GM12865 (cell line): ENCODE results near the gene KIF11.
A peak's percentile ranks its signal among the peaks of the same experiment; 100 is the strongest.

Source experiments
- DNase-seq: peaks from one replicate; pipeline ENCODE4 v3.0.0; 2010; ENCODE audit warnings: low read depth
- H3K4me3 ChIP-seq: 2 replicates; pipeline ENCODE4 v1.5.1; 2011; ENCODE audit warnings: mild to moderate bottlenecking, low read depth, low read length, control low read depth
- TF ChIP-seq, protein P1 (sequence below): IDR thresholded peaks from 2 replicates; pipeline ENCODE4 v1.5.1; 2011; ENCODE audit warnings: low read length, control low read depth, low read depth, inconsistent platforms; ENCODE audit not compliant: insufficient read depth; ENCODE audit errors: missing control alignments

KIF11 gene

DNA sequence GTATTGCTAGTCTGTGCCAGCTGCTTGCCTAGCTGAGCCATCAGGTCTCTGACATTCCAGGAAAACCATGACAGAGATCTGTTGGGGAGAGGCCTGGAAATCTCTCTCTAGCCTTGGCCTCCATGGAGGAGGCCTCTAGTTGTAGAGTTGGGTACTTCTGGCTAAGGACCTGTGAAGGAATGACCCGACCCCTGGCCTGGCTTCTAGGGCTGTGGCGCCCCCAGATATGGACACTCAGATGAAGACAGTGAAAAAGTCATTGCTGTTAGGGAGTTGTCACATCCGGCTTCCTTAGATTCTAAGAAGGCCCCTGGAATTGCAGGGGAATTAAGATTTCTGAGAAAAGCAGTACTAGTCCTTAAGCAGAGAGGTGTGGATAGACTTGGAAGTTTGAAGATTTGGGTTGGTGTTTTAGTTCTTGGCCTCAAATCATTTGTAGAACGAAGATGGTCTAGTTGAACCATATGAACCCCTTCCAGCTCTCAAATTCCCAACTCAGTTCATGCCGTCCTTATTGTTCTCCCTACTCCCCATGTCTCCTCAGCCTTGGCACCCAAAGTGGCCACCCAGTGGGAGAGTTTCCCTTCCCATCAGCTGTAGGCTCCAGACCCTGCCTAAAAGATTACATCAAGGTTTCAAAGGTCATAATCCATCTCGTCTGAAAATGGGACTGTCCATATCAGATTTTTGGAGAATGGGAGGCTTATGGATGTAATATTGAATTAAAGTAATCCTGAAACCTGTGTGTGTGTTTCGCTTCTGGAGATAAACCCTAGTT is 103.9 kb downstream of the KIF11 start:
- DNase-seq: no peak
- no peak overlapping the region for H3K4me3 ChIP-seq
- TF ChIP-seq, protein P1, sequence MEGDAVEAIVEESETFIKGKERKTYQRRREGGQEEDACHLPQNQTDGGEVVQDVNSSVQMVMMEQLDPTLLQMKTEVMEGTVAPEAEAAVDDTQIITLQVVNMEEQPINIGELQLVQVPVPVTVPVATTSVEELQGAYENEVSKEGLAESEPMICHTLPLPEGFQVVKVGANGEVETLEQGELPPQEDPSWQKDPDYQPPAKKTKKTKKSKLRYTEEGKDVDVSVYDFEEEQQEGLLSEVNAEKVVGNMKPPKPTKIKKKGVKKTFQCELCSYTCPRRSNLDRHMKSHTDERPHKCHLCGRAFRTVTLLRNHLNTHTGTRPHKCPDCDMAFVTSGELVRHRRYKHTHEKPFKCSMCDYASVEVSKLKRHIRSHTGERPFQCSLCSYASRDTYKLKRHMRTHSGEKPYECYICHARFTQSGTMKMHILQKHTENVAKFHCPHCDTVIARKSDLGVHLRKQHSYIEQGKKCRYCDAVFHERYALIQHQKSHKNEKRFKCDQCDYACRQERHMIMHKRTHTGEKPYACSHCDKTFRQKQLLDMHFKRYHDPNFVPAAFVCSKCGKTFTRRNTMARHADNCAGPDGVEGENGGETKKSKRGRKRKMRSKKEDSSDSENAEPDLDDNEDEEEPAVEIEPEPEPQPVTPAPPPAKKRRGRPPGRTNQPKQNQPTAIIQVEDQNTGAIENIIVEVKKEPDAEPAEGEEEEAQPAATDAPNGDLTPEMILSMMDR: no peak

DNA sequence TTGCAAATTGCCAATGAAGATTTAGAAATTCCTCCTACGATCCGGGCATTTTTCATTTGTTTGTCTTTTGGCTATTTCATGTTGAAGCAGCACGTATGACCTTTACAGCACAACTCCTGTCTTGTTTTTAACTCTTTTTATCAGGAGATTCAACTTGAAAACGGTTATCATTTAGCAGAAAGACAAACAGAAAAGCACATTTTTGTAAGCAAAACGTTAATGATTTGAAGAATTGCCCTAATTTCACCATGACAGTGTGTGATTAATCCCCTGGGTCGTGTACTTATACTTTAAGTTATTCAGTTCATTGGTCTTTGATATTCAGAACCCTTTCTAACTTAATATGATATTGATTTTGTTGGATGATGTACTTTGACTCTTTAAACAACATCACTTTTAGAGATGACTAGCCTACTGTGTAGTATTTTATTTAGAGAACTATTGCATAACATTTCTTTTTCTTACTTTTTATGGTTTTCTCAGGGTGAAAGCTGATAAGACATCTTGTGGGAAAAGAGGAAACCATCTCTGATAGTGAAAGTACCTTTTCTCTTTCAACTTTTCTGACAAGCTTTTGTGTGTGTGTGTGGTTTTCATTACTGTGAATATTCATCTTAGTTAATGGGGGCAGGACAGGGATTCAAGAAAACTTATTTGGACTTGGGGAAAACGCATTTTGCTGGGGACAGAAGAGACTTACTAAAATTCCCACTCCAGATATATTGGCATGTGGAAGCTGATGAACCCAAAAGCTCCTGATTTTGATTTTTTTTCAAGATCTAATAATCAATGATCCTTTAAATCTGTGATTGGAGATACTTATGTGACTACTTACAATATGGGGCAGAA is 105.0 kb downstream of the KIF11 start:
- no peak overlapping the region for H3K4me3 ChIP-seq
- DNase-seq: peak; percentile 36
- TF ChIP-seq, protein P1: no peak

DNA sequence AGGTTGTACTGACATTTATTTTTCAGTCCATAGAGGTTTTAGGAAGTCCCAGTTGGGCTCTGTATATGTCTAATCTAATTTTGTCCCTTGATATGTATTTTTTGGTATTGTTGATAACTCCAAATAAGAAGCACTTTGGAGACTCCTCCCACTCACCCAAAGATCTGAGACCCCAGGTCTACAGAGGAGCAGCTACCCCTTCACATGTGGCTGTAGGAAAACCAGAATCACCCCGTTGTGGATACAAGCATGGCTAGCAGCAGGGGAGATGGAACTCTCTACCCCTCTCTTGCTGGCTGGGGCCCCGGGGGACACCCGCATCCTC is 106.2 kb downstream of the KIF11 start:
- DNase-seq: no peak
- TF ChIP-seq, protein P1: no peak
- peak overlapping the region; percentile 4; the same call in 1 of the 2 replicates for H3K4me3 ChIP-seq

DNA sequence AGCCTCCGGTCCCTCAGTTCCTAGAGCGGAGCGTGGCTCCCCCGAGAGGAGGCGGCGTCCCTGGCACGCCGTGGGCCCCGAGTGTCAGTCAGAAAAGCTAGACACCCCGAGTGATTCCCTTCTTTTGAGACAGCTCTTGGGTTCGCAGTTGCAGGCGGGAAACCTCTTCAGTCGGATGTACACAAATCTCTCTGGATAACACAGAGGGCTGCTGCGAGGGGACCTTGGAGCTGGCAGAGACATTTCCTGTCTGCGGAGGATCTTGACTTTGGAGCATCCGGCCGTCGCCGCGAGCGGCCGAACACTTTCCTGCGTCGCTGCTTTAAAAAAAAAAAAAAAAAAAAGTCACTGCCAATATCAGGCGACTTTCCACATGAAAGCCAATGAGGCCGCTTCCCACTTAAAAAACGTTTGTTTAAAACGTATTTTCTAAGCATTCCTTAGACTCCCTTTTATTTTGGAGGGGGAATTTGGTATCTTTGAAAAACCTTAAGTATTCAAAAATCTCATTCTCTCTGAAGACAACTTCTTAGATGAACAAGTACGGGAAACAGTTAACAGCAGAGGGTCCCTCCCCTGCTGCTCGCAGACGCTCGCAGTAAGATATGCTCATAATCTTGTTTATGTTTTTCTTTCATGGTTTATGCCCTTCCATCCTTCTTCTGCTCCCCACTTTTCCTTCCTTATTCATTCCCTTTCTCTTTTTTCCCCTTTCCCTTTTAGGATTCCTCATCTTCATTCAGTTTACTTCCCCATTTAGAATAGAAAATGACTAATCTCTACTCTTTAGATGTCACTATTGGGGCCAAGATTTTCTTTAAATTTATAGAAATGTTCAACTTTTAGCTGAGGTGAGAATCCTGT is 106.8 kb downstream of the KIF11 start:
- TF ChIP-seq, protein P1: no peak

DNA sequence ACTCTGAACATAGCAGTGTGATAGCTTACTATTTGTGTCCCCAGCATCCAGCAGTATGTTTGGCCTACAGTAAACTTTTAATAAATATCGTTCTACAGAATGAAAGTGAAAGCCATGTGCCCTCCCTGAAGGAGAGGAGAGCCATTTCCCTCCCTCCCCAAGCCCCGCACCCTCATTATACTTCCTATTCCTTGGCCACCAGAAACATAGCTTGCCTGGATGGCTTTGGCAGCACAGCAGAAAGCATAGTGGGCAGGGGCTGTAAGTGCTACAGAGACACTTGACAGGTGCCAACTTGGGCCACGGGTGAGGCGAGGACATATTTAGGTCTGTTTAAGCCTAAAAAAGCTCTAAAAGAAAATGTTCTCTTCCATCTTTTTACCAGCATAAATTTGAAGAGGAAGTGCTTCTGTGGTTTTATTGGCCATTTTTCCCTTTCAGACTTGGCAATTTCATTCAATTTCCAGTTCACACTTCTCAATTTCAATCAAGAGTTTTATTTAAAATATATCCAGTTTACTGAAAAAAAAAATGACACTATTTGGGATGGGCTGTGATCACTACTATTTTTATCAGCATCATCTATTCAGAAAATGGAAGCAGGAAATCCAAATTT is 109.5 kb downstream of the KIF11 start:
- DNase-seq: no peak
- TF ChIP-seq, protein P1: no peak
- no peak overlapping the region for H3K4me3 ChIP-seq

More for the DNA sequence above, 106.8 kb downstream of the KIF11 start:
- peak; percentile 28 for DNase-seq
- H3K4me3 ChIP-seq: peak overlapping the region; percentile 4; the same call in 1 of the 2 replicates
